Thoracic aorta (tissue), 2 donors: Measurements from ENCODE around the gene ACO2. TPM values are rescaled to one million over a fixed set of nuclear protein-coding genes. Genes with fewer than 3 reads are reported as not detected.

Source experiments
- ATAC-seq: fragments of 150-250 bp; one replicate; pipeline ENCODE4 v1.8.0; 2017; ENCODE audit warnings: low read depth; ENCODE audit not compliant: insufficient number of reproducible peaks, low FRiP score
- DNase-seq: peaks from one replicate; pipeline ENCODE4 v3.0.0-alpha.2; 2020; ENCODE audit warnings: low spot score
- H3K27ac ChIP-seq, 2 donors: fragments of 200-600 bp; sonication (generic); 1 replicate in 1 of 2; 2 replicates in 1 of 2; pipeline ENCODE4 v1.5.1; 2016; ENCODE audit warnings: mild to moderate bottlenecking in 2 of 2, moderate library complexity in 2 of 2
- H3K27me3 ChIP-seq: fragments of 200-600 bp; sonication (generic); replicated peaks from 2 replicates; pipeline ENCODE4 v1.6.0; 2016; ENCODE audit warnings: mild to moderate bottlenecking; ENCODE audit not compliant: insufficient read depth
- H3K36me3 ChIP-seq: fragments of 200-600 bp; sonication (generic); one replicate; pipeline ENCODE4 v1.5.1; 2016
- H3K4me1 ChIP-seq, 2 donors: fragments of 200-600 bp; sonication (generic); 1 replicate in 1 of 2; 2 replicates in 1 of 2; pipeline versions ENCODE4 v1.5.1 to v1.6.0; 2016; ENCODE audit warnings: low read depth in 2 of 2, mild to moderate bottlenecking in 1 of 2; ENCODE audit not compliant: control insufficient read depth in 1 of 2
- H3K4me3 ChIP-seq: fragments of 200-600 bp; sonication (generic); 2 replicates; pipeline ENCODE4 v1.5.1; 2016; ENCODE audit warnings: mild to moderate bottlenecking
- H3K9me3 ChIP-seq: fragments of 200-600 bp; sonication (generic); 2 replicates; pipeline ENCODE4 v1.5.1; 2016
- CTCF ChIP-seq: fragments of 200-600 bp; sonication (generic); IDR thresholded peaks from one replicate; pipeline ENCODE4 v1.5.1; 2019; ENCODE audit warnings: antibody characterized with exemption
- total RNA-seq, 2 donors: library from RNA; depleted of rRNA; stranded (reverse); fragments of >200 nt; gene quantifications; one replicate each; pipeline versions ENCODE4 v1.1.0 to v1.2.3, GENCODE V29; 2016

ACO2 gene
- total RNA-seq, 2 donors from 2014 or later = 52.1 to 57.8 TPM

DNA sequence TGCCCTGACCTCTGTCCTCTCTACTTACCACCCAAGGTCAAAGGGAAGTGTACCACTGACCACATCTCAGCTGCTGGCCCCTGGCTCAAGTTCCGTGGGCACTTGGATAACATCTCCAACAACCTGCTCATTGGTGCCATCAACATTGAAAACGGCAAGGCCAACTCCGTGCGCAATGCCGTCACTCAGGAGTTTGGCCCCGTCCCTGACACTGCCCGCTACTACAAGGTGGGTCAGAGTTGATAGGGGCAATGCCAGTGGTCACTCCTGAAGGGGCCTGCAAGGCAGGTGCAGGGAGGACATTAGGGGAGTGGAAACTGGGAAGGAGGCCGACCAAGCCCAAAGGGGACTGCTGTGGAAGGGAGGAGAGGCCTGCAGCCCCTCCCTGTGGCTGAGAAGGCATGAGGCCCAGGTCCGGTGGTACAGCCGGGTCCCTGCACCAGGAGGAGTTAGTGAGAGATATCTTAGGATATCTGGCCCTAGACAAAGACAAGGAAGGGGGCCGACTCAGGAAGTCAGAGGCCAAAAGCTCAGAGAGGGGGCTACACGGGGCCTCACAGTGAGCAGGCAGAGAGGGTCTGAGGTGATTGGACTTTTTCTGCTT lies 57.4 kb downstream of the ACO2 start:
- no peak for TF ChIP-seq CTCF
- Histone ChIP-seq H3K27me3 (no peaks in the 10 kb centered on the region), H3K4me3 (no peak overlapping the region), H3K4me1 (peaks cover 18 to 42% of the 10 kb centered on the region in 2 donors), H3K27ac (peak overlapping the region; percentile 97), H3K36me3 (peaks cover 47% of the 10 kb centered on the region), H3K9me3 (no peaks in the 10 kb centered on the region)
- ATAC-seq (no peak), DNase-seq (no peak)

- no peak overlapping the region for H3K4me3 ChIP-seq
- no peaks in the 10 kb centered on the region for H3K9me3 ChIP-seq
- H3K4me1 ChIP-seq = peaks cover 18 to 42% of the 10 kb centered on the region in 2 donors
- H3K27ac ChIP-seq = peak overlapping the region; percentile 97
- H3K27me3 ChIP-seq = no peaks in the 10 kb centered on the region
- ATAC-seq (no peak), DNase-seq (no peak)
- peak; percentile 86 for TF ChIP-seq CTCF
- peaks cover 55% of the 10 kb centered on the region for H3K36me3 ChIP-seq
Observed at GRCh38 chr22:41526830-41527799, 58.2 kb downstream of the ACO2 start.

- DNase-seq (no peak), ATAC-seq (no peak)
- Histone ChIP-seq H3K36me3 (peaks cover 58% of the 10 kb centered on the region), H3K4me1 (peaks cover 18 to 42% of the 10 kb centered on the region in 2 donors), H3K9me3 (no peaks in the 10 kb centered on the region), H3K4me3 (no peak overlapping the region), H3K27me3 (no peaks in the 10 kb centered on the region), H3K27ac (no peak overlapping the region)
- TF ChIP-seq CTCF = no peak
Observed at GRCh38 chr22:41528132-41528766, 59.3 kb downstream of the ACO2 start.

DNA sequence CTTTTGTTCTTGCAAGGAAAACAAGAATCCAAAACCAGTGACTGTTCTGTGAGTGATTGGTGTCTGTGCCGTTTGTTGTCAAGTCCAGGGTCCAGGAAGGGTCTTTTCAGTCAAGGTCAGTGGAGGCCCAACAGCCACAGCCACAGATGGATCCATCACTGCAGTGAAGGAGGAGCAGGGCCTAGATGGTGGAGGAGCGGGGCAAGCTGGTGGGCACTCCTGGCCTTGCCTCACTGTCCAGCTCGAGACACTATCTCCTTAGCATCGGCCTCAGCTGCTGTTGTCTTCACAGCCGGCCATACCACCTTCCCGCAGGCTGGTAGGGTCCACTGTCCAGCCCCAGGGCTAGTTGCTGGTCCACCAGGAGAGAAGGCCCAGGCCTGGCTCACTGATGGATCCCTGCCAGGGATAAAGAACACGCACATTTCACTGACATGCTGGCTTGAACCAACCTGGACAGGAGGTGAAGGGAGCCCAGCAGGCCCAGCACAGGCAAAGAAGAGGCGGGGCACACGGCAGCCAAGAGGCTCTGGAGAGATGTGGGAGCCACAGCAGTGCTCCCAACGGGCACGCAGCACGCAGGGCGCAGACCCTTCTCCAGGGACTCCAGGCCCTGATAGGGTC lies 60.1 kb downstream of the ACO2 start:
- no peak for ATAC-seq
- H3K4me3 ChIP-seq = no peak overlapping the region
- H3K27ac ChIP-seq = no peak overlapping the region
- no peak for DNase-seq
- H3K36me3 ChIP-seq = peaks cover 58% of the 10 kb centered on the region
- H3K4me1 ChIP-seq = peaks cover 11 to 38% of the 10 kb centered on the region in 2 donors
- no peaks in the 10 kb centered on the region for H3K27me3 ChIP-seq
- TF ChIP-seq CTCF = no peak
- no peaks in the 10 kb centered on the region for H3K9me3 ChIP-seq
